A673 (cell line): Measurements from ENCODE around the gene TARBP1. TPM values are rescaled to one million over a fixed set of nuclear protein-coding genes. Genes with fewer than 3 reads are reported as not detected.

Source experiments
- BruUV-seq: library from RNA; stranded (reverse); fragments of 400-500 nt; replicated peaks from 2 replicates; lab custom pipeline; 2021; lab: Mats Ljungman, UMichigan
- CTCF ChIA-PET: fragments of 300-600 bp; sonication (Branson Sonifier 250); formaldehyde crosslinking; loops from one replicate; lab custom pipeline; 2022; ENCODE audit warnings: antibody characterized with exemption; lab: Charles Lee
- POLR2A ChIA-PET: fragments of 300-600 bp; sonication (Branson Sonifier 250); formaldehyde crosslinking; loops from one replicate; lab custom pipeline; 2022; ENCODE audit warnings: antibody characterized with exemption; ENCODE audit not compliant: low non-redundant PET; lab: Charles Lee
- DNase-seq: peaks from one replicate; pipeline ENCODE4 v3.0.0-alpha.2; 2015; ENCODE audit warnings: low spot score
- H3K27ac ChIP-seq: fragments of 200-600 bp; sonication (generic); 2 replicates; pipeline ENCODE4 v1.5.1; 2016; ENCODE audit warnings: mixed run types, low read depth, mild to moderate bottlenecking, mixed read lengths, antibody characterized with exemption, low read length; ENCODE audit not compliant: poor library complexity, severe bottlenecking
- H3K27me3 ChIP-seq: fragments of 200-600 bp; sonication (generic); replicated peaks from 2 replicates; pipeline ENCODE4 v1.6.1; 2017; ENCODE audit warnings: mixed run types, low read depth, mild to moderate bottlenecking, mixed read lengths, antibody characterized with exemption, low read length; ENCODE audit not compliant: insufficient read depth, poor library complexity
- H3K36me3 ChIP-seq: fragments of 200-600 bp; sonication (generic); 2 replicates; pipeline ENCODE4 v1.6.1; 2016; ENCODE audit warnings: mixed run types, mild to moderate bottlenecking, mixed read lengths, antibody characterized with exemption, low read length; ENCODE audit not compliant: insufficient read depth, poor library complexity, severe bottlenecking
- H3K4me1 ChIP-seq: fragments of 200-600 bp; sonication (generic); 2 replicates; pipeline ENCODE4 v1.6.1; 2017; ENCODE audit warnings: mixed run types, mild to moderate bottlenecking, mixed read lengths, antibody characterized with exemption, low read length; ENCODE audit not compliant: insufficient read depth, poor library complexity, severe bottlenecking
- H3K4me3 ChIP-seq: fragments of 200-600 bp; sonication (generic); 2 replicates; pipeline ENCODE4 v1.5.1; 2016; ENCODE audit warnings: low read depth, mixed run types, mild to moderate bottlenecking, mixed read lengths, low read length; ENCODE audit not compliant: poor library complexity, severe bottlenecking
- H3K9me3 ChIP-seq: fragments of 200-600 bp; sonication (generic); 2 replicates; pipeline ENCODE4 v1.6.1; 2016; ENCODE audit warnings: mixed run types, low read depth, mild to moderate bottlenecking, mixed read lengths, antibody characterized with exemption, low read length; ENCODE audit not compliant: poor library complexity, severe bottlenecking
- EZH2 ChIP-seq: fragments of 200-600 bp; sonication (generic); IDR thresholded peaks from 2 replicates; pipeline ENCODE4 v1.6.1; 2017; ENCODE audit warnings: borderline replicate concordance, low read depth, mild to moderate bottlenecking, mixed read lengths, antibody characterized with exemption, low read length; ENCODE audit not compliant: poor library complexity, severe bottlenecking
- intact Hi-C: fragments of 100-400 bp; cut with micrococcal nuclease; formaldehyde crosslinking; loops from one replicate; pipeline ENCODE4 v1.10.0; 2022; ENCODE audit not compliant: unreplicated experiment
- total RNA-seq: library from RNA; stranded (reverse); gene quantifications from 2 replicates; pipeline ENCODE4 v1.2.3, GENCODE V29; 2021
- TF ChIP-seq, protein P1 (sequence below): fragments of 300-800, 200-600 bp; sonication (generic); conservative IDR thresholded peaks from 2 replicates; pipeline ENCODE4 v1.5.1; 2017; ENCODE audit warnings: low read depth, mild to moderate bottlenecking, antibody characterized with exemption, low read length, moderate library complexity, mixed read lengths

TARBP1 gene
- total RNA-seq, 1 experiment from 2014 or later: 28.0 TPM

DNA sequence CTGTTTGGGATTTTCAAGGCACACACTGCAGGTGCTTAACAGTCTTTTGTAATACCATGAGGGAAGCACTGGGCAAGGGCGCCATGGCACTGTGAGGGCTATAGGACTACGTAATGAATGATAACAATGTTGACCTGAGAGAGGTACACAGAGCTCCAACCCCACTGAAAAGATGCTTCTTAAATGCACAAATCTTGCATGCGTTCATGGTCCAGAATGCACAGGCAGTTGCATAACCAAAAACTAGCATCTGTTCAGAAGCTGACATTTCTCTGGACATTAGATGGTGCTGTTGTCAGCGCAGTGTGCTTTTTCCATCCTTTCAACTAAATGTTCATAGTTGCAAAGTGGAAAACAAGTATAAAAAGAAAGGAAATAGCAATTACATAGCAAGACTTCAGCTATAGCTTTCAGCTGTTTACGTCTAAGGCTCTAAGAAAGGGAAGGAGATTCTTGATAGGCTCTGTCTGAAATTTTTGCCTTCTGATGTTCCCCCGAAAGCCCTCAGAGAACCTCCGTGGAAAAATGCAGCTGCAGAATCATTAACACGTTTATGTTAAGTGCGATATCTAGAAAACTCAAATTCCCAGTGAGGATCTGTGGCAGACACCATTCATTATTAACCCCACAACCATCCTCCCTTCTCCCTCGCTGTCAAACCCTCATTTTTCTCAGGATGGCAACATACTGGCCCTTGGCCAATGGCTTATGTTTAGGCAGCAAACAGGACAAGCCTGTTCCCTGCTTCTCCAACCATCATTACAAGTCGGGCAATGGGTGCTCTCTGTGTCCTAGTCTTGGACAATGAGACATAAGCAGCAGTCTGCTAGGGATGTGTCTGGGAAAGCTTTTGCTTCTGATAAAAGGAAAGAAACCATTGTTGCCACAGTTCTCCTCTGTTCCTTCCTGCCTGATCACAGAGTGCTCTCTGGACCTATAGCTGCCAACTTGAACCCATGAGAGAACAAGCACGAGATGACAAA, 8.2 kb upstream of the TARBP1 start:
- intact Hi-C loops: no loop called here
- Histone ChIP-seq H3K27me3 (peaks cover 8% of the 10 kb centered on the region), H3K9me3 (no peaks in the 10 kb centered on the region), H3K27ac (no peak overlapping the region), H3K36me3 (no peaks in the 10 kb centered on the region), H3K4me3 (no peak overlapping the region), H3K4me1 (peaks cover 5% of the 10 kb centered on the region)
- TF ChIP-seq EZH2: no peak
- TF ChIP-seq, protein P1, sequence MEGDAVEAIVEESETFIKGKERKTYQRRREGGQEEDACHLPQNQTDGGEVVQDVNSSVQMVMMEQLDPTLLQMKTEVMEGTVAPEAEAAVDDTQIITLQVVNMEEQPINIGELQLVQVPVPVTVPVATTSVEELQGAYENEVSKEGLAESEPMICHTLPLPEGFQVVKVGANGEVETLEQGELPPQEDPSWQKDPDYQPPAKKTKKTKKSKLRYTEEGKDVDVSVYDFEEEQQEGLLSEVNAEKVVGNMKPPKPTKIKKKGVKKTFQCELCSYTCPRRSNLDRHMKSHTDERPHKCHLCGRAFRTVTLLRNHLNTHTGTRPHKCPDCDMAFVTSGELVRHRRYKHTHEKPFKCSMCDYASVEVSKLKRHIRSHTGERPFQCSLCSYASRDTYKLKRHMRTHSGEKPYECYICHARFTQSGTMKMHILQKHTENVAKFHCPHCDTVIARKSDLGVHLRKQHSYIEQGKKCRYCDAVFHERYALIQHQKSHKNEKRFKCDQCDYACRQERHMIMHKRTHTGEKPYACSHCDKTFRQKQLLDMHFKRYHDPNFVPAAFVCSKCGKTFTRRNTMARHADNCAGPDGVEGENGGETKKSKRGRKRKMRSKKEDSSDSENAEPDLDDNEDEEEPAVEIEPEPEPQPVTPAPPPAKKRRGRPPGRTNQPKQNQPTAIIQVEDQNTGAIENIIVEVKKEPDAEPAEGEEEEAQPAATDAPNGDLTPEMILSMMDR: peak; percentile 81
- CTCF ChIA-PET: interaction anchor here (0.8 to 0.9 kb wide), 2 partner anchors 8 to 606 kb away, joined by 3 to 5 read pairs; no protein-coding TSS in a partner anchor
- peak; percentile 77 for DNase-seq
- POLR2A ChIA-PET: no interaction called here
- BruUV-seq: no TSS peak

DNA sequence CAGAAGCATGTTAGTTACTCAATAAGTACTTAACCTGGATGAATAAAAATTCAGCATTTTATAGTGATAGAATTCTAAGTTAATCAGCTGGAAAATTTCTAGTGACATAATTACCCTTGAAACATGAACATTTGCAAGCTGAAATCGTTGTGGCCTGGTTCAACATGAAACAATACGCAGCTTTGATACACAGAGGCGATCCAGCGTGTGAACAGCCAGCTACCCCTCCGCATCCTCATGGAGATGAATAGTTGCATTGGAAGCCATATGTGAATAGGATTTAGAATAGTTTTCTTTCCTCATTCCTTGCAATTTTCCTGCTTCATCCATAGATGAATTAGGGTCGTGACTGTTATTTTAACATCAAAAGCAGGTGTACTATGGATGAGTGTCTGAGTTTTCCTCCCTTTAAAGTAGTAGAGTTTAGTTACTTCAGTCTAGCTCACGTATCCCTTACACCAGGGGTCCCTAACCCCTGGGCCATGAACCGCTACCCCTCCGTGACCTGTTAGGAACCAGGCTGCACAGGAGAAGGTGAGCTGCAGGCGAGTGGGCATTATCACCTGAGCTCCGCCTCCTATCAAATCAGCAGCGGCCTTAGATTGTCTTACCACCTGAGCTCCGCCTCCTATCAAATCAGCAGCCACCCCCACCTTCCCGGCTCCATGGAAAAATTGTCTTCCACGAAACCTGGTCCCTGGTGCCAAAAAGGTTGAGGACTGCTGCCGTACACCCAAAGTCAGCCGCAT, 6.2 kb upstream of the TARBP1 start:
- Histone ChIP-seq H3K36me3 (no peaks in the 10 kb centered on the region), H3K27ac (no peak overlapping the region), H3K9me3 (no peaks in the 10 kb centered on the region), H3K27me3 (peaks cover 9% of the 10 kb centered on the region), H3K4me3 (no peak overlapping the region), H3K4me1 (peaks cover 5% of the 10 kb centered on the region)
- no peak for DNase-seq
- BruUV-seq: no TSS peak
- intact Hi-C loops: no loop called here
- ChIA-PET CTCF (no interaction called here), POLR2A (no interaction called here)
- TF ChIP-seq, protein P1: no peak

DNA sequence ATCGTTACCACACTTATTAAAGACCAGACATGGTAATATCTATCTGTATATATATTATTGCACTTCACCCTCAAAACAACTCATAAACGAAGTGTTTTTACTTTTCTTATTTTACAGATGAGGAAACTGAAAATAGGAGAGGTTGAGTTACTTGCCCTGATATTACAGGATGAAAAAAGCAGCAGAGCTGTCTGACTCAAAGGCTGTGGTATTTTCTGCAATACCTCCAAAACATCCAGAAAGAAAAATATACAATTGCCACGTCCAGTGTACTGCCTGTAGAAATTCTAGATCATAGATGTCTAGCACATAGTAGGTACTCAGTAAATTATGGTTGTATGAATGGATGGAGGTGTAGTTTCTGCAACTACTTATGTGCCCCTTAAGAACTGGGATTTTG, 5.2 kb upstream of the TARBP1 start:
- TF ChIP-seq, protein P1: no peak
- TF ChIP-seq EZH2: no peak
- Histone ChIP-seq H3K27me3 (peaks cover 9% of the 10 kb centered on the region), H3K4me3 (no peak overlapping the region), H3K9me3 (no peaks in the 10 kb centered on the region), H3K27ac (no peak overlapping the region), H3K36me3 (no peaks in the 10 kb centered on the region), H3K4me1 (peaks cover 5% of the 10 kb centered on the region)
- intact Hi-C loops: no loop called here
- ChIA-PET POLR2A (no interaction called here), CTCF (no interaction called here)
- BruUV-seq: no TSS peak
- no peak for DNase-seq
